ENCODE measurements around the gene PSMD14. TPM values are rescaled to one million over a fixed set of nuclear protein-coding genes. Genes with fewer than 3 reads are reported as not detected.

The PSMD14 gene
- total RNA-seq, 1 experiment from 2014 or later = 81.1 TPM

DNA sequence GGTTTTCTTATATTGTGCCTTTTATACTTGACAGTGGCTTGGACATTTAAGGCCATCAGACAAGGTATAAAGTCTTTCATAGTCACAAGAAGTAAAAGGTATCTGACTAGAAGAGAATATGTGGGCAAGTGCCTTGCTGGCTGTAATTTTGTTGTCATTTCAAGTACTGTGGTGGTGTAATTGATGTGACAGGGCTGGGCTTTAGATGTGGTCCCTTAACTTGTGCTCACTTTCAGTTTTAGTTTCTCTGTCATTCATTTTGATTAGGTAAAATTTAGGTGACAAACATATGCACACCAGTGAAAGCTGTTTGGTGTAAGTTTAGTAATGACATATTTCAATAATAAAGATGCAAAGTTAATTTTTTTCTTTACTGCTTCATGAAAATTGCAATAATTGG, 76.6 kb downstream of the PSMD14 start:
- H3K4me3 Mint-ChIP-seq (ENCODE audit: unreplicated experiment) = no peak overlapping the region
- no peaks in the 10 kb centered on the region for H3K9me3 ChIP-seq
- H3K36me3 Mint-ChIP-seq (ENCODE audit: insufficient read depth, unreplicated experiment) = no peaks in the 10 kb centered on the region
- BruUV-seq (replicated peaks) = no TSS peak
- no peaks in the 10 kb centered on the region for H3K27me3 ChIP-seq (replicated peaks; ENCODE audit: control insufficient read depth, insufficient read depth, low read length)
- no peaks in the 10 kb centered on the region for H3K36me3 ChIP-seq (ENCODE audit: control insufficient read depth, insufficient read depth, low read length)
- TF ChIP-seq, protein P1, sequence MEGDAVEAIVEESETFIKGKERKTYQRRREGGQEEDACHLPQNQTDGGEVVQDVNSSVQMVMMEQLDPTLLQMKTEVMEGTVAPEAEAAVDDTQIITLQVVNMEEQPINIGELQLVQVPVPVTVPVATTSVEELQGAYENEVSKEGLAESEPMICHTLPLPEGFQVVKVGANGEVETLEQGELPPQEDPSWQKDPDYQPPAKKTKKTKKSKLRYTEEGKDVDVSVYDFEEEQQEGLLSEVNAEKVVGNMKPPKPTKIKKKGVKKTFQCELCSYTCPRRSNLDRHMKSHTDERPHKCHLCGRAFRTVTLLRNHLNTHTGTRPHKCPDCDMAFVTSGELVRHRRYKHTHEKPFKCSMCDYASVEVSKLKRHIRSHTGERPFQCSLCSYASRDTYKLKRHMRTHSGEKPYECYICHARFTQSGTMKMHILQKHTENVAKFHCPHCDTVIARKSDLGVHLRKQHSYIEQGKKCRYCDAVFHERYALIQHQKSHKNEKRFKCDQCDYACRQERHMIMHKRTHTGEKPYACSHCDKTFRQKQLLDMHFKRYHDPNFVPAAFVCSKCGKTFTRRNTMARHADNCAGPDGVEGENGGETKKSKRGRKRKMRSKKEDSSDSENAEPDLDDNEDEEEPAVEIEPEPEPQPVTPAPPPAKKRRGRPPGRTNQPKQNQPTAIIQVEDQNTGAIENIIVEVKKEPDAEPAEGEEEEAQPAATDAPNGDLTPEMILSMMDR (IDR thresholded peaks at IDR 0.05; ENCODE audit: insufficient read depth in 1 of 2, low read depth in 1 of 2, low read length in 1 of 2, severe bottlenecking in 1 of 2, unreplicated experiment in 1 of 2) = no peak
- DNase-seq = no peak
- H3K27me3 Mint-ChIP-seq (ENCODE audit: insufficient read depth, unreplicated experiment) = no peaks in the 10 kb centered on the region
- ChIA-PET CTCF (no interaction called here), POLR2A (no interaction called here)
- H3K9me3 Mint-ChIP-seq (ENCODE audit: unreplicated experiment) = no peaks in the 10 kb centered on the region
- H3K4me3 ChIP-seq (ENCODE audit: low read depth, low read length) = no peak overlapping the region
- no peaks in the 10 kb centered on the region for H3K4me1 ChIP-seq
- intact Hi-C loops (cut with micrococcal nuclease; ENCODE audit: unreplicated experiment) = no loop called here
- no peak overlapping the region for H3K27ac Mint-ChIP-seq (ENCODE audit: unreplicated experiment)
- no peaks in the 10 kb centered on the region for H3K4me1 Mint-ChIP-seq (ENCODE audit: low read depth, unreplicated experiment)

GRCh38 chr2:161386228-161386824, 78.1 kb downstream of the PSMD14 start:
- H3K36me3 Mint-ChIP-seq (ENCODE audit: insufficient read depth, unreplicated experiment) = peaks cover 3% of the 10 kb centered on the region
- no peaks in the 10 kb centered on the region for H3K4me1 Mint-ChIP-seq (ENCODE audit: low read depth, unreplicated experiment)
- BruUV-seq (replicated peaks) = no TSS peak
- no peak overlapping the region for H3K4me3 Mint-ChIP-seq (ENCODE audit: unreplicated experiment)
- H3K27me3 ChIP-seq (replicated peaks; ENCODE audit: control insufficient read depth, insufficient read depth, low read length) = no peaks in the 10 kb centered on the region
- TF ChIP-seq, protein P1 (IDR thresholded peaks at IDR 0.05; ENCODE audit: insufficient read depth in 1 of 2, low read depth in 1 of 2, low read length in 1 of 2, severe bottlenecking in 1 of 2, unreplicated experiment in 1 of 2) = no peak
- no peak overlapping the region for H3K4me3 ChIP-seq (ENCODE audit: low read depth, low read length)
- H3K27me3 Mint-ChIP-seq (ENCODE audit: insufficient read depth, unreplicated experiment) = no peaks in the 10 kb centered on the region
- no peak overlapping the region for H3K27ac Mint-ChIP-seq (ENCODE audit: unreplicated experiment)
- no peaks in the 10 kb centered on the region for H3K36me3 ChIP-seq (ENCODE audit: control insufficient read depth, insufficient read depth, low read length)
- H3K9me3 ChIP-seq = no peaks in the 10 kb centered on the region
- H3K4me1 ChIP-seq = no peaks in the 10 kb centered on the region
- H3K9me3 Mint-ChIP-seq (ENCODE audit: unreplicated experiment) = no peaks in the 10 kb centered on the region
- intact Hi-C loops (cut with micrococcal nuclease; ENCODE audit: unreplicated experiment) = no loop called here
- no peak for DNase-seq
- ChIA-PET CTCF (no interaction called here), POLR2A (no interaction called here)

GRCh38 chr2:161388146-161388779, 80.0 kb downstream of the PSMD14 start:
- CTCF ChIA-PET = no interaction called here

More at GRCh38 chr2:161388146-161388779, 80.0 kb downstream of the PSMD14 start:
- Histone ChIP-seq H3K27me3 (replicated peaks; ENCODE audit: control insufficient read depth, insufficient read depth, low read length) (no peaks in the 10 kb centered on the region), H3K4me3 (ENCODE audit: low read depth, low read length) (no peak overlapping the region), H3K9me3 (no peaks in the 10 kb centered on the region), H3K4me1 (no peaks in the 10 kb centered on the region), H3K36me3 (ENCODE audit: control insufficient read depth, insufficient read depth, low read length) (peaks cover 2% of the 10 kb centered on the region; the same call in 1 of the 2 replicates)
- TF ChIP-seq, protein P1 (IDR thresholded peaks at IDR 0.05; ENCODE audit: insufficient read depth in 1 of 2, low read depth in 1 of 2, low read length in 1 of 2, severe bottlenecking in 1 of 2, unreplicated experiment in 1 of 2) = no peak
- Mint-ChIP-seq H3K9me3 (ENCODE audit: unreplicated experiment) (no peaks in the 10 kb centered on the region), H3K4me3 (ENCODE audit: unreplicated experiment) (no peak overlapping the region), H3K27ac (ENCODE audit: unreplicated experiment) (no peak overlapping the region), H3K36me3 (ENCODE audit: insufficient read depth, unreplicated experiment) (peaks cover 8% of the 10 kb centered on the region), H3K4me1 (ENCODE audit: low read depth, unreplicated experiment) (no peaks in the 10 kb centered on the region), H3K27me3 (ENCODE audit: insufficient read depth, unreplicated experiment) (no peaks in the 10 kb centered on the region)
- BruUV-seq (replicated peaks) = no TSS peak
- DNase-seq = no peak
- intact Hi-C loops (cut with micrococcal nuclease; ENCODE audit: unreplicated experiment) = no loop called here
- POLR2A ChIA-PET = no interaction called here
